ENCODE measurements around the gene NR6A1.

DNA sequence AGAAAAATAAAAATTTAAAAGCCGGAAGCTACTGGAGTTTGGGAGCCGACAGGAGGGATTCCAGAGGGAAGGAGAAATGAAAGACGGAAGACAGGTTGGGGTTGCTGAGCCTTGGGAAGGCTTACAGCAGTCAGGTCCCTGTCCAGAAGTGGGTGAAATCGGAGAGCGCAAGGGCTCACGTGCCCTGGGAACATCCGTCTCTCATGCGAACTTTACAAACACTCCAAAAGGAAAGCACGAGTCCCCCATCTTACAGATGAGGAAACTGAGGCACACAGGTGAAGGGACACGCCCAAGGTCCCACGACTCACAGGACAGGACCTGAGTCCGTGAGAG lies 5.5 kb upstream of the NR6A1 start:
- TF ChIP-seq, protein P1, sequence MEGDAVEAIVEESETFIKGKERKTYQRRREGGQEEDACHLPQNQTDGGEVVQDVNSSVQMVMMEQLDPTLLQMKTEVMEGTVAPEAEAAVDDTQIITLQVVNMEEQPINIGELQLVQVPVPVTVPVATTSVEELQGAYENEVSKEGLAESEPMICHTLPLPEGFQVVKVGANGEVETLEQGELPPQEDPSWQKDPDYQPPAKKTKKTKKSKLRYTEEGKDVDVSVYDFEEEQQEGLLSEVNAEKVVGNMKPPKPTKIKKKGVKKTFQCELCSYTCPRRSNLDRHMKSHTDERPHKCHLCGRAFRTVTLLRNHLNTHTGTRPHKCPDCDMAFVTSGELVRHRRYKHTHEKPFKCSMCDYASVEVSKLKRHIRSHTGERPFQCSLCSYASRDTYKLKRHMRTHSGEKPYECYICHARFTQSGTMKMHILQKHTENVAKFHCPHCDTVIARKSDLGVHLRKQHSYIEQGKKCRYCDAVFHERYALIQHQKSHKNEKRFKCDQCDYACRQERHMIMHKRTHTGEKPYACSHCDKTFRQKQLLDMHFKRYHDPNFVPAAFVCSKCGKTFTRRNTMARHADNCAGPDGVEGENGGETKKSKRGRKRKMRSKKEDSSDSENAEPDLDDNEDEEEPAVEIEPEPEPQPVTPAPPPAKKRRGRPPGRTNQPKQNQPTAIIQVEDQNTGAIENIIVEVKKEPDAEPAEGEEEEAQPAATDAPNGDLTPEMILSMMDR (conservative IDR thresholded peaks at IDR 0.05; ENCODE audit: low read depth in 2 of 2) = no peak
- TF ChIP-seq EZH2phosphoT487 (IDR thresholded peaks at IDR 0.05; ENCODE audit: unreplicated experiment) = no peak
- TF ChIP-seq REST (IDR thresholded peaks at IDR 0.05; ENCODE audit: unreplicated experiment) = no peak
- no peak for TF ChIP-seq EZH2 (IDR thresholded peaks at IDR 0.05; ENCODE audit: low read depth, unreplicated experiment)
- TF ChIP-seq POLR2AphosphoS5 (IDR thresholded peaks at IDR 0.05; ENCODE audit: low read depth) = no peak
- no peak for TF ChIP-seq ZNF331 (CRISPR knock-in tag; IDR thresholded peaks at IDR 0.05; ENCODE audit: low read depth)
- TF ChIP-seq STAT1 (IDR thresholded peaks at IDR 0.05; ENCODE audit: unreplicated experiment) = no peak
- no peak for TF ChIP-seq CREB1 (CRISPR knock-in tag; IDR thresholded peaks at IDR 0.05; ENCODE audit: low read depth)
- TF ChIP-seq, protein P2, sequence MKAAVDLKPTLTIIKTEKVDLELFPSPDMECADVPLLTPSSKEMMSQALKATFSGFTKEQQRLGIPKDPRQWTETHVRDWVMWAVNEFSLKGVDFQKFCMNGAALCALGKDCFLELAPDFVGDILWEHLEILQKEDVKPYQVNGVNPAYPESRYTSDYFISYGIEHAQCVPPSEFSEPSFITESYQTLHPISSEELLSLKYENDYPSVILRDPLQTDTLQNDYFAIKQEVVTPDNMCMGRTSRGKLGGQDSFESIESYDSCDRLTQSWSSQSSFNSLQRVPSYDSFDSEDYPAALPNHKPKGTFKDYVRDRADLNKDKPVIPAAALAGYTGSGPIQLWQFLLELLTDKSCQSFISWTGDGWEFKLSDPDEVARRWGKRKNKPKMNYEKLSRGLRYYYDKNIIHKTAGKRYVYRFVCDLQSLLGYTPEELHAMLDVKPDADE (IDR thresholded peaks at IDR 0.05) = no peak
- TF ChIP-seq ZNF114 (CRISPR knock-in tag; IDR thresholded peaks at IDR 0.05) = no peak
- no peak for TF ChIP-seq JUNB (IDR thresholded peaks at IDR 0.05; ENCODE audit: unreplicated experiment)
- TF ChIP-seq NANOG (IDR thresholded peaks at IDR 0.05; ENCODE audit: borderline replicate concordance) = no peak
- TF ChIP-seq ZNF462 (CRISPR knock-in tag; IDR thresholded peaks at IDR 0.05) = no peak
